ENCODE measurements around the gene OR8B8. TPM values are rescaled to one million over a fixed set of nuclear protein-coding genes. Genes with fewer than 3 reads are reported as not detected.

The OR8B8 gene
- total RNA-seq, 1 experiment from 2014 or later = not detected

DNA sequence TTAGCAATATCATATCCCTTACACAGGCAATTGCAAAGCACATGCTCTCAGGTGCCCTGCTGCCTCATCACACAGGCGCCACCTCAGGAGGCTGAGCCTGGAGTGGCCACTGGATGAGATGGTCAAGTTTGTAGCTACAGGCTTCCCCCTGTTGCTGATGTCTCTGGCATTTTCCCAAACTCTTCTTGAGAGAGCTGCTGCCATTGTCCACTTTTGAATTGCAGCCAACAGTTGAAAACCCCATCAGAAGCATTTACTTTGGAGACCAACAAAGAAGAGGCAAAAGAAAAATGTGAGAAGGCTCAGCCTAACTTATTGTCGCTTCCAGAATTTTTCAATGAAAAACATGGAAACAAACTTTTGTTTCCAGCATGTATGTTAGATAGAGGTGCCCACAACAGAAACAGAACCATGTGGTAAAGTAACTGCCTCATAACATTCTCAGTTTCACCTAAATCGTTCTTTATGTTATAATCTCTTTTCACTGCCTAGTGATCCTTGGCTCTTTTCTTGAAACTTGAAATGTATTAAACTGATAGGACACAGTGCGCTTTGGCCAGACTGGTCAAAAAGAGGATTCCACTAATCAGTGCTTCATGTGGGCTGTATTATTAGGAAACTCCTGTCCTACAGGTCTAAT is 47.6 kb upstream of the OR8B8 start (continued):
- TF ChIP-seq E2F1 (CRISPR knock-in tag; IDR thresholded peaks at IDR 0.05) (no peak), ZNF263 (CRISPR knock-in tag; IDR thresholded peaks at IDR 0.05; ENCODE audit: low read depth) (no peak)

GRCh38 chr11:124483422-124483821 is 37.9 kb upstream of the OR8B8 start:
- no peaks in the 10 kb centered on the region for H3K36me3 Mint-ChIP-seq
- ChIA-PET POLR2A (no interaction called here), CTCF (interaction anchor here (1.0 kb wide), 1 partner anchor 68 kb away, joined by 3 read pairs; no protein-coding TSS in a partner anchor)
- H3K27ac Mint-ChIP-seq = no peak overlapping the region
- no peak overlapping the region for H3K4me3 Mint-ChIP-seq
- peak; percentile 74 for ATAC-seq
- H3K4me1 Mint-ChIP-seq = peaks cover 28% of the 10 kb centered on the region
- H3K27me3 Mint-ChIP-seq (ENCODE audit: low read depth) = no peaks in the 10 kb centered on the region; the same call in 1 of the 2 replicates
- 0 out of 2 replicates have a peak, but pooled peaks cover 6% of the 10 kb centered on the region for H3K9me3 Mint-ChIP-seq
- no peak for DNase-seq (ENCODE audit: low spot score)
- TF ChIP-seq CTCF (IDR thresholded peaks at IDR 0.05) (no peak), GABPB1 (CRISPR knock-in tag; IDR thresholded peaks at IDR 0.05) (no peak), OVOL2 (CRISPR knock-in tag; IDR thresholded peaks at IDR 0.05; ENCODE audit: borderline replicate concordance) (no peak), E2F1 (CRISPR knock-in tag; IDR thresholded peaks at IDR 0.05) (no peak), ZNF416 (CRISPR knock-in tag; IDR thresholded peaks at IDR 0.05) (no peak), GTF2I (CRISPR knock-in tag; conservative IDR thresholded peaks at IDR 0.05) (no peak), ZNF263 (CRISPR knock-in tag; IDR thresholded peaks at IDR 0.05; ENCODE audit: low read depth) (no peak), JUN (CRISPR knock-in tag; IDR thresholded peaks at IDR 0.05) (no peak), FOXP1 (CRISPR knock-in tag; IDR thresholded peaks at IDR 0.05; ENCODE audit: borderline replicate concordance) (no peak), ZMAT4 (CRISPR knock-in tag; IDR thresholded peaks at IDR 0.05) (no peak), ZNF425 (CRISPR knock-in tag; conservative IDR thresholded peaks at IDR 0.05) (no peak)
- TF ChIP-seq, protein P1, sequence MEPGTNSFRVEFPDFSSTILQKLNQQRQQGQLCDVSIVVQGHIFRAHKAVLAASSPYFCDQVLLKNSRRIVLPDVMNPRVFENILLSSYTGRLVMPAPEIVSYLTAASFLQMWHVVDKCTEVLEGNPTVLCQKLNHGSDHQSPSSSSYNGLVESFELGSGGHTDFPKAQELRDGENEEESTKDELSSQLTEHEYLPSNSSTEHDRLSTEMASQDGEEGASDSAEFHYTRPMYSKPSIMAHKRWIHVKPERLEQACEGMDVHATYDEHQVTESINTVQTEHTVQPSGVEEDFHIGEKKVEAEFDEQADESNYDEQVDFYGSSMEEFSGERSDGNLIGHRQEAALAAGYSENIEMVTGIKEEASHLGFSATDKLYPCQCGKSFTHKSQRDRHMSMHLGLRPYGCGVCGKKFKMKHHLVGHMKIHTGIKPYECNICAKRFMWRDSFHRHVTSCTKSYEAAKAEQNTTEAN (CRISPR knock-in tag; IDR thresholded peaks at IDR 0.05) = no peak
- TF ChIP-seq, protein P2, sequence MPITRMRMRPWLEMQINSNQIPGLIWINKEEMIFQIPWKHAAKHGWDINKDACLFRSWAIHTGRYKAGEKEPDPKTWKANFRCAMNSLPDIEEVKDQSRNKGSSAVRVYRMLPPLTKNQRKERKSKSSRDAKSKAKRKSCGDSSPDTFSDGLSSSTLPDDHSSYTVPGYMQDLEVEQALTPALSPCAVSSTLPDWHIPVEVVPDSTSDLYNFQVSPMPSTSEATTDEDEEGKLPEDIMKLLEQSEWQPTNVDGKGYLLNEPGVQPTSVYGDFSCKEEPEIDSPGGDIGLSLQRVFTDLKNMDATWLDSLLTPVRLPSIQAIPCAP (CRISPR knock-in tag; IDR thresholded peaks at IDR 0.05) = no peak
- TF ChIP-seq, protein P3, sequence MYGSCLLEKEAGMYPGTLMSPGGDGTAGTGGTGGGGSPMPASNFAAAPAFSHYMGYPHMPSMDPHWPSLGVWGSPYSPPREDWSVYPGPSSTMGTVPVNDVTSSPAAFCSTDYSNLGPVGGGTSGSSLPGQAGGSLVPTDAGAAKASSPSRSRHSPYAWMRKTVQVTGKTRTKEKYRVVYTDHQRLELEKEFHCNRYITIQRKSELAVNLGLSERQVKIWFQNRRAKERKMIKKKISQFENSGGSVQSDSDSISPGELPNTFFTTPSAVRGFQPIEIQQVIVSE (CRISPR knock-in tag; IDR thresholded peaks at IDR 0.05; ENCODE audit: borderline replicate concordance) = no peak
- TF ChIP-seq, protein P4, sequence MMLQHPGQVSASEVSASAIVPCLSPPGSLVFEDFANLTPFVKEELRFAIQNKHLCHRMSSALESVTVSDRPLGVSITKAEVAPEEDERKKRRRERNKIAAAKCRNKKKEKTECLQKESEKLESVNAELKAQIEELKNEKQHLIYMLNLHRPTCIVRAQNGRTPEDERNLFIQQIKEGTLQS (CRISPR knock-in tag; conservative IDR thresholded peaks at IDR 0.05) = no peak
